ENCODE results near the gene ST6GALNAC6. TPM values are rescaled to one million over a fixed set of nuclear protein-coding genes. Genes with fewer than 3 reads are reported as not detected.

ST6GALNAC6 gene
- total RNA-seq: 37.0 and 62.6 TPM in 2 replicates

GRCh38 chr9:127899128-127899943 lies at the start of gene ST6GALNAC6:
ST6GALNAC6 (minus strand) TSS chr9:127899603; CDS start chr9:127897981, 1,622 bp downstream.

DNA sequence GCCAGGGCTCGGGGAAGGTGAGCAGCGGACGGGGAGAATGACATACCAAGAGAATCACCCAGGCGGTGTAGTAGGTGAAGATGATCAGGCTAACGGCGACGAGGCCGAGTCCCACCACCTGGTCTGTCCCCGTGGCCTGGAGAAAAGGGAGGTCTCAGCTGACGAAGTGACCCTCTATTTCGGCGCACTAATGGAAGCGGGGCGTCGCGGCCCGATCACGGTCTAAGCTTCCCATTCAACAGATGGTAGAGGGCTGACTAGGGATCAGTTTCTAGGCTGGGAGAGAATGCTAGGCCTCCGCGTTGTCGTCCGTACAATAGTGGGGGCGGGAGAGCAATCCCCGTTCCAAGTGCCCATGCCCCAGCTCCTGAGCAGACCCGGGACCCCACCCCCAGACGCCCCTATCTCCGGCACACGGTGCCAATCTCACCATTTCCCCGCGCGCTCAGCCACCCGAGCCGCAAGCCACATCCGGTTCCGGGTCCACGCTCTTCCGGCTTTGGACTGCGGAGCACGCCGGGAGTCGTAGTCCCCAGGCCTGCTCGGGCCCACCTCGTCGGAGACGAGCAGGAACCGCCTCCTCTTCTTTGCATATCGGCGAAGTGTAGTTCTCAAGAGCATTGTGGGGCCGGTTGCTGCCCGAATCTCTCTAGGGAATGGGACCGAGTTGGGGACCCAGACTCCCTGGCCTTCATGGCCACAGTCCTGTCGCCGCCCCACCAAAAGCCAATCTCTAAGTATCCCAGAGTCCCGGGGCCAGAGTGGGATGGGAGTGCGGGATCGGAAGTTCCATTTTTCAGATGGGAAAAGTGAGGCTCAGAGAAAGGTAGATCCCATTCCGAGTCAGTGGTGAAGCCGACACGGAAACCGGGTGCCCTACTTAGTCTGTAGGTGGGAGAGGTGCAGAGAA lies 38.2 kb upstream of the ST6GALNAC6 start, which contains the start of gene DPM2:
Gene DPM2, minus strand, starts transcription at position 467 of the 910 bp plus-strand sequence. Its CDS starts 34 bp downstream, at position 433.

DNA sequence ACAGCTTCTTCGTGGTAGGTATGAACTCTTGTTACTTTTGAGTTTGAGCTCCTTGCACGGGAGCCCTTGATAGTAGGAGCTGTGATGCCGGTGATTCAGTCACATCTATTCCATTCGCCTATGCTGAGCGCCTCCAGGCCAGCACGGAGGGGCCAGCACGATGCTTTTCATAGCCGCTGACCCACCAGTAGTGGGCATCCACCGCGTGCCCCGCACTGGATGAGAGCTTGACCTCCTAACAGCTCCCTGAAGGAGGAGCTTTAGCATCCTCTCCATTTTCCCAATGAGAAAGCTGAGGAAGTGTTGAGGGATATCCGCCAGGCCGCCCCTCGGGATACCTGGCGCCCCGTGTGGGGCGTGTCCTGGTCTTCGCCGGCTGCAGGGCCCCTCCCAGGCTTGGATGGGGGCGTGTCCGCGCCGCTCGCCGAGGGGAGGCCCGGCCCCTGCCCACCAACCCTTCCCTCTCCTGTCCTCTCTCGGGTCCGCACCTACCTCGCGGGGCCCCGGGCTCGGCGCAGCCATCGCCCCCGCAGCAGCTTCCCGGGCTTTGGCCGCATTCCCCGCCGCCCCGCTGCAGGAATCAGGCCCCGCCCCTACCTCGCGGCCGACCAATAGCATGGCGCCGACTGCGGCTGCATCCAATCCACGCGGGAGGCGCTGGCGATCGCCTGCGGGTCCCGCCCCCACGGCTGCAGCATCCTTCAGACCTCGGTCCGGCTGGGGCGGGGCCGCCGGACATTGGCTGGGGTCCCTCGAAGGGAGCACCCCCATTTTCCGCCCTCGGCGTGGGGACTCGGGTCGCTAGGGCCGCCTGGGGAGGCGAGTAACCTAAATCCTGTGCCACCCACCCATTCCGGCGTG lies 31.1 kb upstream of the ST6GALNAC6 start, which contains the start of gene PIP5KL1:
Gene PIP5KL1, minus strand, starts transcription at position 547 of the 861 bp plus-strand sequence. Its CDS starts 25 bp downstream, at position 522.

DNA sequence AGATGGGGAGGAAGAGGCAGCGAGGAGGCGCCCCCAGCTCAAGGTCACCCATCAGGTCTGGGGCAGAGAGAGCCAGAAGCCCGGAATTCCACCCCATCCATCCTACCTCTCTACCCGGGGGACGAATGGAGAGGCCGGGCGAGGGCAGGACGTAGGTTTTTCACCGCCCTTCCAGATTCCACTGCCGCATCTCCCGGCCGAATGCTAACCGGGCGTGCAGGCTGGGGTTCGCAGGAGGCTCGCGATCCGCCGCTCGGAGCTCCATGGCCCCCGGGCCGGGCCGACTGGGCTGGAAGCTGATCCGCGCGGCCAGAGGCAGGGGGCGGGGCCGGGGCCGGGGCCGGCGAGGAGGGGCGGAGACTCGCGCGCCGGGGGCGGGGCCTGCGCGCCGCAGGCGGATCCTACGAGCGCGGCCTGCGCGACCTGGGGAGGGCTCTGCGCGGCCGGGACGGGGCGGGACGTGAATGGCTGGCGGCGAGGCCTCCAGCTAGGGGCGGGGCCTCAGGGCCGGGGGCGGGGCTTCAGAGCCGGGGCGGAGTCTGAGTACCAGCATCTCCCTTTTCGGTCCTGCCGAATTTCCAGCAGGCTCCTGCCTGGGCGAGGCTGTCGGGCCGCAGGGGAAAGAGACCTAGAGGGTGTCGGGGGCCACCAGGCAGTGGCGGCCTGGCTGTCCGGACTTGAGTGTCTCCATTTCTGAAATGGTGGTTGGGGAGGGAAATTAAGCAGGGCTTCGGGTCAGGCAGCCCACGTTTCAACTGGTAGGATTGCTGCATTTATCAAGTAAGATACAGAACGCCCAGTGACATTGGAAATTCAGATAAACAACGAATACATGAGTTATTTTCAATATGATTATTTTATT lies 17.5 kb upstream of the ST6GALNAC6 start, which contains the start of gene ST6GALNAC4:
Gene ST6GALNAC4, minus strand, starts transcription at position 322 of the 862 bp plus-strand sequence. CDS start 622 bp downstream, outside the sequence.

GRCh38 chr9:127877566-127877998 lies 21.8 kb downstream of the ST6GALNAC6 start, which contains the start of gene AK1:
AK1 (minus strand) TSS chr9:127877675; CDS start chr9:127874617, 3,058 bp downstream.

DNA sequence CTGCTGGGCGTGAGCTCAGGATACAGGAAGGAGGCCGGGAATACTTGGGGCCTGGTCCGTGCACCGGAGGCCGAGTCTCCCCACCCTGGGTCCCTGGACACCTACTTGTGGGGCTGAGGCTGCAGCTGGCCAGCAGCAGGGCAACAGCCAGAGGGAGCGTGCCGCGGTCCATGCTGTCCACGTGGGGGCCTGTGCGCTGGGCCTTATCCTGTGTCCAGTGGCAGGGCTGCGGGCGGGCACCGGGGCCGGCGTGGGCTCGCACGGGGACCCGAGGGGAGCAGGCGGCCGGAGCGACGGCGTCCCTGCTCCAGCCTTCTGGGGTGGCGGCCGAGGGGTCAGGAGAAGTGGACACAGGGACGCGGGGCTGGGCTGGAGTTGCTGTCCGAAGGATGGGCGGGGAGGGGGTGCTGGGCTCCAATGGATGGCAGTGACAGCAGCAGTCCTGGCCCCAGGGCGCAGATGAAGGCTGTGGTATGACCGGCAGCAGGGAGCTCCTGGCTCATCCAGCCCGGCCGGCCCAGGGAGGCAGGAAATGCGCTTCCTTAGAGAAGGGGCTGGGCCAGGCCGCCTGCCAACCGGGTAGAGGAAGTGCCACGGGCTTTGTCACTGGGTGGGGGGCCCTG lies 45.1 kb downstream of the ST6GALNAC6 start, which contains the start of gene ENG:
Gene ENG, minus strand, starts transcription at position 475 of the 623 bp plus-strand sequence. Its CDS starts 303 bp downstream, at position 172.

Other genes with a start within 250 kb of the ST6GALNAC6 start
- not detected in 2 replicates for gene CFAP157, start 192.6 kb downstream of the ST6GALNAC6 start, total RNA-seq
- gene PTRH1, start 183.9 kb downstream of the ST6GALNAC6 start, total RNA-seq: 44.1 and 56.1 TPM in 2 replicates
- under 0.01 TPM in 1 of 2 replicates, not detected in the other for gene TTC16, start 183.5 kb downstream of the ST6GALNAC6 start, total RNA-seq
- 20.5 and 22.0 TPM in 2 replicates for gene TOR2A, start 164.3 kb downstream of the ST6GALNAC6 start, total RNA-seq
- 0.25 TPM in 1 of 2 replicates, not detected in the other for gene SH2D3C, start 120.9 kb downstream of the ST6GALNAC6 start, total RNA-seq
- gene CDK9, start 113.6 kb downstream of the ST6GALNAC6 start, total RNA-seq: 24.3 and 44.4 TPM in 2 replicates
- 65.0 and 102 TPM in 2 replicates for gene FPGS, start 96.7 kb downstream of the ST6GALNAC6 start, total RNA-seq
- gene ENG, start 44.9 kb downstream of the ST6GALNAC6 start, total RNA-seq: 24.2 and 29.0 TPM in 2 replicates
- 29.5 and 40.1 TPM in 2 replicates for gene AK1, start 21.9 kb downstream of the ST6GALNAC6 start, total RNA-seq
- gene ST6GALNAC4, start 17.4 kb upstream of the ST6GALNAC6 start, total RNA-seq: 34.1 and 46.1 TPM in 2 replicates
- gene PIP5KL1, start 31.2 kb upstream of the ST6GALNAC6 start, total RNA-seq: 2.5 and 4.2 TPM in 2 replicates
- 32.8 and 39.1 TPM in 2 replicates for gene DPM2, start 38.3 kb upstream of the ST6GALNAC6 start, total RNA-seq
- 4.6 and 9.5 TPM in 2 replicates for gene EEIG1, start 81.4 kb upstream of the ST6GALNAC6 start, total RNA-seq
- gene NAIF1, start 167.7 kb upstream of the ST6GALNAC6 start, total RNA-seq: 8.3 and 8.5 TPM in 2 replicates
- 9.8 TPM in 2 replicates for gene SLC25A25, start 168.6 kb upstream of the ST6GALNAC6 start, total RNA-seq
- gene PTGES2, start 228.1 kb upstream of the ST6GALNAC6 start, total RNA-seq: 84.0 and 100 TPM in 2 replicates
- 1.9 TPM in 1 of 2 replicates, not detected in the other for gene LCN2, start 249.8 kb upstream of the ST6GALNAC6 start, total RNA-seq

Measured in mesangial cell (primary cell).